HG03378 (cell line): Measurements from ENCODE around the gene PTCHD1.

Experiments
- ATAC-seq: cut with Tn5 transposase; IDR thresholded peaks from one replicate; pipeline ENCODE4 v1.9.1; 2021; ENCODE audit warnings: mild to moderate bottlenecking, moderate library complexity; ENCODE audit not compliant: unreplicated experiment

PTCHD1 gene

GRCh38 chrX:23334848-23335599, at the start of gene PTCHD1:
Gene PTCHD1, plus strand, starts transcription at chrX:23334849. Its CDS starts 27 bp downstream, at chrX:23334876.
- ATAC-seq, result no peak

GRCh38 chrX:23286731-23287130, 47.9 kb upstream of the PTCHD1 start:
- no peak for ATAC-seq

GRCh38 chrX:23287191-23287725, 47.4 kb upstream of the PTCHD1 start:
- no peak for ATAC-seq

GRCh38 chrX:23292354-23292987, 42.2 kb upstream of the PTCHD1 start:
- no peak for ATAC-seq

GRCh38 chrX:23292988-23293651, 41.5 kb upstream of the PTCHD1 start:
- no peak for ATAC-seq

GRCh38 chrX:23304881-23305280, 29.8 kb upstream of the PTCHD1 start:
- ATAC-seq, result no peak

GRCh38 chrX:23311731-23312130, 22.9 kb upstream of the PTCHD1 start:
- no peak for ATAC-seq

GRCh38 chrX:23312136-23312535, 22.5 kb upstream of the PTCHD1 start:
- no peak for ATAC-seq

- ATAC-seq, result no peak
Measured at GRCh38 chrX:23317799-23318724, 16.6 kb upstream of the PTCHD1 start.

- no peak for ATAC-seq
Measured at GRCh38 chrX:23327104-23327503, 7.5 kb upstream of the PTCHD1 start.

GRCh38 chrX:23331701-23332100, 2.9 kb upstream of the PTCHD1 start:
- ATAC-seq, result no peak

- no peak for ATAC-seq
Measured at GRCh38 chrX:23332101-23332887, 2.4 kb upstream of the PTCHD1 start.

- no peak for ATAC-seq
Measured at GRCh38 chrX:23332888-23333821, 1.5 kb upstream of the PTCHD1 start.

GRCh38 chrX:23333842-23334520, 668 bp upstream of the PTCHD1 start:
- ATAC-seq, result no peak

- ATAC-seq, result no peak
Measured at GRCh38 chrX:23334521-23334847, 165 bp upstream of the PTCHD1 start.

GRCh38 chrX:23338334-23338733, 3.7 kb downstream of the PTCHD1 start:
- ATAC-seq, result no peak

GRCh38 chrX:23341452-23341851, 6.8 kb downstream of the PTCHD1 start:
- no peak for ATAC-seq

- ATAC-seq, result no peak
Measured at GRCh38 chrX:23344238-23344903, 9.7 kb downstream of the PTCHD1 start.
